ENCODE measurements around the gene DTX3.

DTX3 gene

GRCh38 chr12:57620245-57620935, 15.8 kb downstream of the DTX3 start:
- DNase-seq (ENCODE audit: low read depth in 3 of 3): no peak

GRCh38 chr12:57620936-57621496, 16.4 kb downstream of the DTX3 start:
- DNase-seq (ENCODE audit: low read depth in 3 of 3): no peak

- DNase-seq (ENCODE audit: low read depth in 3 of 3): peak; percentile 34 to 44 (median 39)
These were observed 17.1 kb downstream of the DTX3 start for GRCh38 chr12:57621497-57622292.

GRCh38 chr12:57622293-57623245, 17.9 kb downstream of the DTX3 start:
- DNase-seq (ENCODE audit: low read depth in 3 of 3): no peak

GRCh38 chr12:57623385-57623784, 18.8 kb downstream of the DTX3 start:
- no peak for DNase-seq (ENCODE audit: low read depth in 3 of 3)

- no peak for DNase-seq (ENCODE audit: low read depth in 3 of 3)
These were observed 19.3 kb downstream of the DTX3 start for GRCh38 chr12:57623811-57624390.

GRCh38 chr12:57624441-57625220, 20.0 kb downstream of the DTX3 start:
- no peak for DNase-seq (ENCODE audit: low read depth in 3 of 3)

- DNase-seq (ENCODE audit: low read depth in 3 of 3): no peak
These were observed 20.8 kb downstream of the DTX3 start for GRCh38 chr12:57625261-57626032.

GRCh38 chr12:57626111-57626920, 21.7 kb downstream of the DTX3 start:
- no peak for DNase-seq (ENCODE audit: low read depth in 3 of 3)

- no peak for DNase-seq (ENCODE audit: low read depth in 3 of 3)
These were observed 22.4 kb downstream of the DTX3 start for GRCh38 chr12:57626921-57627445.

- no peak for DNase-seq (ENCODE audit: low read depth in 3 of 3)
These were observed 23.1 kb downstream of the DTX3 start for GRCh38 chr12:57627501-57628279.

GRCh38 chr12:57628280-57629191, 23.9 kb downstream of the DTX3 start:
- DNase-seq (ENCODE audit: low read depth in 3 of 3): no peak

GRCh38 chr12:57629897-57630471, 25.4 kb downstream of the DTX3 start:
- no peak for DNase-seq (ENCODE audit: low read depth in 3 of 3)

- DNase-seq (ENCODE audit: low read depth in 3 of 3): no peak
These were observed 26.3 kb downstream of the DTX3 start for GRCh38 chr12:57630891-57631433.

GRCh38 chr12:57631566-57632072, 27.0 kb downstream of the DTX3 start:
- DNase-seq (ENCODE audit: low read depth in 3 of 3): no peak
